H9 (cell line): ENCODE data around the gene APBA3. TPM values are rescaled to one million over a fixed set of nuclear protein-coding genes. Genes with fewer than 3 reads are reported as not detected.

Experiments
- DNase-seq: peaks from one replicate; pipeline ENCODE4 v3.0.0-alpha.2; 2017
- H2AFZ ChIP-seq: one replicate; pipeline ENCODE4 v1.6.1; 2013; ENCODE audit warnings: mild to moderate bottlenecking, low read length, control low read depth, moderate library complexity
- H2AK5ac ChIP-seq: 2 replicates; pipeline ENCODE4 v1.6.1; 2013; ENCODE audit warnings: low read length, control low read depth, mixed read lengths; ENCODE audit not compliant: insufficient read length
- H2BK120ac ChIP-seq: one replicate; pipeline ENCODE4 v1.6.1; 2013; ENCODE audit warnings: low read depth, mild to moderate bottlenecking, low read length, control low read depth, inconsistent platforms; ENCODE audit not compliant: poor library complexity, severe bottlenecking
- H2BK12ac ChIP-seq: 2 replicates; pipeline ENCODE4 v1.6.1; 2013; ENCODE audit warnings: low read length, control low read depth, mixed read lengths, low read depth; ENCODE audit not compliant: insufficient read length
- H2BK15ac ChIP-seq: 2 replicates; pipeline ENCODE4 v1.6.1; 2013; ENCODE audit warnings: low read depth, low read length, control low read depth
- H2BK20ac ChIP-seq: one replicate; pipeline ENCODE4 v1.6.1; 2013; ENCODE audit warnings: low read depth, mild to moderate bottlenecking, low read length, control low read depth, inconsistent platforms; ENCODE audit not compliant: poor library complexity, severe bottlenecking
- H2BK5ac ChIP-seq: 2 replicates; pipeline ENCODE4 v1.6.1; 2013; ENCODE audit warnings: low read length, control low read depth, mixed read lengths; ENCODE audit not compliant: insufficient read length
- H3K14ac ChIP-seq: 2 replicates; pipeline ENCODE4 v1.6.1; 2013; ENCODE audit warnings: low read length, control low read depth; ENCODE audit not compliant: insufficient read depth
- H3K18ac ChIP-seq: 2 replicates; pipeline ENCODE4 v1.6.1; 2013; ENCODE audit warnings: low read depth, mild to moderate bottlenecking, mixed read lengths, low read length, control low read depth; ENCODE audit not compliant: insufficient read length
- H3K23ac ChIP-seq: 2 replicates; pipeline ENCODE4 v1.6.1; 2013; ENCODE audit warnings: low read length, control low read depth, mixed read lengths, low read depth; ENCODE audit not compliant: insufficient read length
- H3K23me2 ChIP-seq: 2 replicates; pipeline ENCODE4 v1.6.1; 2013; ENCODE audit warnings: low read depth, mild to moderate bottlenecking, mixed read lengths, low read length, control low read depth; ENCODE audit not compliant: insufficient read length, poor library complexity, severe bottlenecking
- H3K27ac ChIP-seq: 2 replicates; pipeline ENCODE4 v1.5.1; 2013; ENCODE audit warnings: low read length, control low read depth, mixed read lengths, low read depth; ENCODE audit not compliant: insufficient read length
- H3K27me3 ChIP-seq: 2 replicates; pipeline ENCODE4 v1.6.1; 2013; ENCODE audit warnings: low read length, control low read depth, inconsistent platforms; ENCODE audit not compliant: insufficient read depth
- H3K4ac ChIP-seq: 2 replicates; pipeline ENCODE4 v1.6.1; 2013; ENCODE audit warnings: low read depth, mild to moderate bottlenecking, control low read depth, inconsistent platforms, low read length, moderate library complexity
- H3K4me1 ChIP-seq: 2 replicates; pipeline ENCODE4 v1.6.1; 2013; ENCODE audit warnings: low read length, control low read depth, inconsistent platforms; ENCODE audit not compliant: insufficient read depth
- H3K4me2 ChIP-seq: 2 replicates; pipeline ENCODE4 v1.6.1; 2013; ENCODE audit warnings: low read length, control low read depth, mixed read lengths; ENCODE audit not compliant: insufficient read length, insufficient read depth
- H3K56ac ChIP-seq: 2 replicates; pipeline ENCODE4 v1.6.1; 2013; ENCODE audit warnings: low read depth, mild to moderate bottlenecking, mixed read lengths, low read length, control low read depth; ENCODE audit not compliant: insufficient read length
- H3K79me1 ChIP-seq: 2 replicates; pipeline ENCODE4 v1.6.1; 2013; ENCODE audit warnings: low read depth, mild to moderate bottlenecking, moderate library complexity, low read length, control low read depth, inconsistent platforms; ENCODE audit not compliant: insufficient read depth, poor library complexity, severe bottlenecking
- H3K79me2 ChIP-seq: 2 replicates; pipeline ENCODE4 v1.6.1; 2013; ENCODE audit warnings: low read length, control low read depth, inconsistent platforms; ENCODE audit not compliant: insufficient read depth
- H3K9ac ChIP-seq: 2 replicates; pipeline ENCODE4 v1.6.1; 2013; ENCODE audit warnings: low read length, control low read depth, mixed read lengths; ENCODE audit not compliant: insufficient read length; ENCODE audit errors: extremely low read depth
- H3K9me3 ChIP-seq: one replicate; pipeline ENCODE4 v1.6.1; 2013; ENCODE audit warnings: low read depth, low read length, inconsistent platforms; ENCODE audit not compliant: control insufficient read depth
- H3T11ph ChIP-seq: one replicate; pipeline ENCODE4 v1.6.1; 2013; ENCODE audit warnings: mild to moderate bottlenecking, low read length, control low read depth, inconsistent platforms
- H4K20me1 ChIP-seq: one replicate; pipeline ENCODE4 v1.6.1; 2013; ENCODE audit not compliant: control insufficient read depth, insufficient read length, insufficient read depth
- H4K5ac ChIP-seq: 2 replicates; pipeline ENCODE4 v1.6.1; 2013; ENCODE audit warnings: low read depth, mild to moderate bottlenecking, mixed read lengths, low read length, control low read depth; ENCODE audit not compliant: insufficient read length
- H4K8ac ChIP-seq: replicated peaks from 2 replicates; pipeline ENCODE4 v1.6.1; 2013; ENCODE audit warnings: low read length, control low read depth, mixed read lengths, low read depth; ENCODE audit not compliant: insufficient read length
- H4K91ac ChIP-seq: 2 replicates; pipeline ENCODE4 v1.6.1; 2013; ENCODE audit warnings: low read depth, mild to moderate bottlenecking, moderate library complexity, mixed read lengths, low read length, control low read depth; ENCODE audit not compliant: insufficient read length
- H3K27ac Mint-ChIP-seq, 3 experiments: 2 replicates in 2 of 3; 3 replicates in 1 of 3; pipeline ENCODE4 v1.8.0; 2020 to 2021; ENCODE audit warnings: mixed read lengths in 3 of 3, mild to moderate bottlenecking in 1 of 3, moderate library complexity in 1 of 3
- H3K27me3 Mint-ChIP-seq: 2 replicates; pipeline ENCODE4 v1.8.0; 2021; ENCODE audit warnings: low read depth, mild to moderate bottlenecking, moderate library complexity, mixed read lengths
- H3K36me3 Mint-ChIP-seq, 3 experiments: 2 replicates in 2 of 3; 3 replicates in 1 of 3; pipeline ENCODE4 v1.8.0; 2020 to 2021; ENCODE audit warnings: low read depth in 3 of 3, mixed read lengths in 3 of 3; ENCODE audit not compliant: insufficient read depth in 1 of 3
- H3K4me1 Mint-ChIP-seq, 2 experiments: 2 replicates each; pipeline ENCODE4 v1.8.0; 2020; ENCODE audit warnings: mixed read lengths in 2 of 2
- H3K4me3 Mint-ChIP-seq, 2 experiments: 2 replicates in 1 of 2; 3 replicates in 1 of 2; pipeline ENCODE4 v1.8.0; 2020 to 2021; ENCODE audit warnings: mild to moderate bottlenecking in 2 of 2, mixed read lengths in 2 of 2, moderate library complexity in 1 of 2
- H3K9me3 Mint-ChIP-seq, 2 experiments: 2 replicates in 1 of 2; 3 replicates in 1 of 2; pipeline ENCODE4 v1.8.0; 2020; ENCODE audit warnings: mild to moderate bottlenecking in 2 of 2, mixed read lengths in 2 of 2, moderate library complexity in 1 of 2
- CTCF ChIP-seq: fragments of 200-600 bp; sonication (generic); conservative IDR thresholded peaks from 3 replicates; pipeline ENCODE4 v1.8.0; 2021; ENCODE audit warnings: antibody characterized with exemption, mild to moderate bottlenecking
- WGBS: extraction: QIAGEN DNeasy Blood & Tissue Kit; methylation state at CpG from one replicate; pipeline ENCODE4 v1.1.7; 2013; ENCODE audit warnings: missing lambda C conversion rate, low lambda C conversion rate, mixed read lengths; ENCODE audit not compliant: insufficient read length; ENCODE audit errors: extremely low coverage; 5-methylcytosine and 5-hydroxymethylcytosine counted together
- total RNA-seq: library from RNA; stranded (reverse); gene quantifications from 2 replicates; pipeline ENCODE4 v1.2.1, GENCODE V29; 2021

The APBA3 gene
- total RNA-seq, 1 experiment from 2014 or later = 21.8 TPM

GRCh38 chr19:3740431-3740830 lies 21.1 kb downstream of the APBA3 start:
- H3K23ac ChIP-seq = no peak overlapping the region
- H3K4me1 Mint-ChIP-seq = no peaks in the 10 kb centered on the region
- WGBS = no CpG with 5 or more reads among the region's 24 CpGs

More at GRCh38 chr19:3740431-3740830, 21.1 kb downstream of the APBA3 start:
- Histone ChIP-seq H3T11ph (no peak overlapping the region), H2BK20ac (no peak overlapping the region), H2BK12ac (no peak overlapping the region), H3K79me1 (no peaks in the 10 kb centered on the region), H3K56ac (no peak overlapping the region), H2BK15ac (no peak overlapping the region), H4K5ac (no peak overlapping the region), H3K9ac (no peak overlapping the region), H3K79me2 (no peaks in the 10 kb centered on the region), H3K4me2 (no peak overlapping the region), H4K91ac (no peak overlapping the region), H3K14ac (no peak overlapping the region), H3K4me1 (no peaks in the 10 kb centered on the region), H3K23me2 (no peaks in the 10 kb centered on the region), H3K9me3 (no peaks in the 10 kb centered on the region), H3K4ac (no peak overlapping the region), H2BK5ac (no peak overlapping the region), H4K20me1 (no peaks in the 10 kb centered on the region), H3K18ac (no peak overlapping the region), H3K27me3 (no peaks in the 10 kb centered on the region), H2AFZ (no peak overlapping the region), H2BK120ac (no peak overlapping the region), H3K27ac (no peak overlapping the region), H4K8ac (no peak overlapping the region), H2AK5ac (no peak overlapping the region)
- H3K36me3 Mint-ChIP-seq = peaks cover 0 to 23% (median 13%) of the 10 kb centered on the region in 3 experiments; a peak in 5 of 7 replicates
- H3K9me3 Mint-ChIP-seq = no peaks in the 10 kb centered on the region
- TF ChIP-seq CTCF = no peak
- no peak overlapping the region for H3K27ac Mint-ChIP-seq
- H3K4me3 Mint-ChIP-seq = no peak overlapping the region
- no peak for DNase-seq
- no peaks in the 10 kb centered on the region; the same call in 1 of the 2 replicates for H3K27me3 Mint-ChIP-seq
